IMR-90 (cell line): ENCODE measurements around the gene DUT. TPM values are rescaled to one million over a fixed set of nuclear protein-coding genes. Genes with fewer than 3 reads are reported as not detected.

ENCODE experiments used
- ATAC-seq: fragments of 200-7000 bp; cut with Tn5 transposase; 2 replicates; pipeline ENCODE4 v1.9.1; 2020; ENCODE audit warnings: low read depth, mild to moderate bottlenecking, moderate library complexity
- BruUV-seq: library from RNA; stranded (reverse); fragments of 400-500 nt; replicated peaks from 2 replicates; lab custom pipeline; 2021; lab: Mats Ljungman, UMichigan
- CTCF ChIA-PET: fragments of 300-600 bp; formaldehyde crosslinking; extraction: SDS; loops from one replicate; lab custom pipeline; 2021; ENCODE audit warnings: antibody characterized with exemption; lab: Yijun Ruan, JAX
- POLR2A ChIA-PET: fragments of 300-600 bp; sonication (Branson Sonifier 250); formaldehyde crosslinking; loops from one replicate; lab custom pipeline; 2022; ENCODE audit warnings: antibody characterized with exemption; ENCODE audit not compliant: unreplicated experiment; lab: Charles Lee
- DNase-seq: peaks from one replicate; pipeline ENCODE4 v3.0.0; 2013
- H2AFZ ChIP-seq: replicated peaks from 2 replicates; pipeline ENCODE3; 2013; ENCODE audit warnings: low read length, mild to moderate bottlenecking; ENCODE audit not compliant: poor library complexity
- H2AK5ac ChIP-seq: 2 replicates; pipeline ENCODE4 v1.6.1; 2013; ENCODE audit warnings: low read depth, low read length, inconsistent platforms
- H2AK9ac ChIP-seq: replicated peaks from 2 replicates; pipeline ENCODE3; 2013; ENCODE audit warnings: mild to moderate bottlenecking, low read depth, low read length, moderate library complexity; ENCODE audit not compliant: poor library complexity
- H2BK120ac ChIP-seq: 2 replicates; pipeline ENCODE4 v1.6.1; 2013; ENCODE audit warnings: low read depth, low read length, inconsistent platforms
- H2BK15ac ChIP-seq: 3 replicates; pipeline ENCODE4 v1.6.1; 2013; ENCODE audit warnings: low read depth, low read length, inconsistent platforms
- H2BK20ac ChIP-seq: 2 replicates; pipeline ENCODE4 v1.6.1; 2013; ENCODE audit warnings: low read depth, mild to moderate bottlenecking, inconsistent platforms, low read length, moderate library complexity
- H2BK5ac ChIP-seq: 2 replicates; pipeline ENCODE4 v1.6.1; 2013; ENCODE audit warnings: mild to moderate bottlenecking, low read depth, low read length, inconsistent platforms; ENCODE audit not compliant: poor library complexity, severe bottlenecking
- H3K14ac ChIP-seq: replicated peaks from 2 replicates; pipeline ENCODE4 v1.6.1; 2013; ENCODE audit warnings: low read depth, low read length, inconsistent platforms
- H3K18ac ChIP-seq: 2 replicates; pipeline ENCODE4 v1.6.1; 2013; ENCODE audit warnings: low read depth, low read length, control low read depth
- H3K23ac ChIP-seq: 2 replicates; pipeline ENCODE4 v1.6.1; 2013; ENCODE audit warnings: low read depth, low read length, inconsistent platforms
- H3K27ac ChIP-seq: 2 replicates; pipeline ENCODE4 v1.5.1; 2013; ENCODE audit warnings: mild to moderate bottlenecking, control low read depth, low read length; ENCODE audit not compliant: insufficient read depth
- H3K27me3 ChIP-seq: 2 replicates; pipeline ENCODE4 v1.6.1; 2013; ENCODE audit warnings: low read length; ENCODE audit not compliant: control insufficient read depth, insufficient read depth
- H3K36me3 ChIP-seq: 2 replicates; pipeline ENCODE4 v1.6.1; 2013; ENCODE audit warnings: low read length, mixed read lengths; ENCODE audit not compliant: control insufficient read depth, insufficient read depth
- H3K4ac ChIP-seq: 2 replicates; pipeline ENCODE4 v1.6.1; 2013; ENCODE audit warnings: low read depth, low read length, inconsistent platforms
- H3K4me1 ChIP-seq: 2 replicates; pipeline ENCODE4 v1.6.1; 2013; ENCODE audit warnings: low read length, mixed read lengths; ENCODE audit not compliant: control insufficient read depth, insufficient read depth
- H3K4me2 ChIP-seq: 2 replicates; pipeline ENCODE4 v1.6.1; 2013; ENCODE audit warnings: low read depth, mild to moderate bottlenecking, control low read depth, low read length, moderate library complexity
- H3K4me3 ChIP-seq: 2 replicates; pipeline ENCODE4 v1.5.1; 2013; ENCODE audit warnings: low read depth, mild to moderate bottlenecking, control low read depth, low read length, moderate library complexity; ENCODE audit not compliant: insufficient read depth
- H3K56ac ChIP-seq: 2 replicates; pipeline ENCODE4 v1.6.1; 2013; ENCODE audit warnings: low read length, inconsistent platforms; ENCODE audit not compliant: insufficient read depth; ENCODE audit errors: extremely low read depth
- H3K79me1 ChIP-seq, 2 experiments: 2 replicates each; pipeline ENCODE4 v1.6.1; 2013; ENCODE audit warnings: low read length in 2 of 2, inconsistent platforms in 1 of 2, low read depth in 1 of 2
- H3K9ac ChIP-seq: 2 replicates; pipeline ENCODE4 v1.6.1; 2013; ENCODE audit warnings: low read depth, low read length, control low read depth
- H3K9me1 ChIP-seq: 2 replicates; pipeline ENCODE4 v1.6.1; 2013; ENCODE audit warnings: low read length, inconsistent platforms; ENCODE audit not compliant: insufficient read depth
- H3K9me3 ChIP-seq: 2 replicates; pipeline ENCODE4 v1.6.1; 2013; ENCODE audit warnings: low read length; ENCODE audit not compliant: control insufficient read depth, insufficient read depth
- H4K20me1 ChIP-seq: 2 replicates; pipeline ENCODE4 v1.6.1; 2013; ENCODE audit warnings: low read length, inconsistent platforms; ENCODE audit not compliant: insufficient read depth
- H4K5ac ChIP-seq: 2 replicates; pipeline ENCODE4 v1.6.1; 2013; ENCODE audit warnings: mild to moderate bottlenecking, low read depth, low read length, control low read depth
- H4K8ac ChIP-seq, 2 experiments: 2 replicates each; pipeline ENCODE4 v1.6.1; 2013; ENCODE audit warnings: low read depth in 2 of 2, low read length in 2 of 2, control low read depth in 1 of 2, inconsistent platforms in 1 of 2
- H4K91ac ChIP-seq: 2 replicates; pipeline ENCODE4 v1.6.1; 2013; ENCODE audit warnings: low read depth, low read length, inconsistent platforms; ENCODE audit not compliant: insufficient read depth
- CEBPB ChIP-seq: IDR thresholded peaks from 2 replicates; pipeline ENCODE4 v1.6.1; 2012; ENCODE audit warnings: low read depth, low read length, improper control_type of control experiment
- CHD1 ChIP-seq: IDR thresholded peaks from 2 replicates; pipeline ENCODE4 v1.6.1; 2012; ENCODE audit warnings: low read depth, low read length, improper control_type of control experiment
- MAFK ChIP-seq: IDR thresholded peaks from 2 replicates; pipeline ENCODE4 v1.6.1; 2012; ENCODE audit warnings: low read depth, low read length, improper control_type of control experiment
- MAZ ChIP-seq: IDR thresholded peaks from 2 replicates; pipeline ENCODE4 v1.6.1; 2012; ENCODE audit warnings: low read depth, mild to moderate bottlenecking, low read length, improper control_type of control experiment, moderate library complexity, borderline replicate concordance
- NFE2L2 ChIP-seq: fragments of 150-350 bp; IDR thresholded peaks from 2 replicates; pipeline ENCODE4 v1.6.1; 2016; ENCODE audit warnings: low read depth, mild to moderate bottlenecking, low read length
- RAD21 ChIP-seq: IDR thresholded peaks from 2 replicates; pipeline ENCODE4 v1.6.1; 2012; ENCODE audit warnings: low read length, improper control_type of control experiment
- RCOR1 ChIP-seq: IDR thresholded peaks from 2 replicates; pipeline ENCODE4 v1.6.1; 2012; ENCODE audit warnings: mild to moderate bottlenecking, low read length, improper control_type of control experiment; ENCODE audit not compliant: insufficient replicate concordance
- RFX5 ChIP-seq: IDR thresholded peaks from 2 replicates; pipeline ENCODE4 v1.8.0; 2012; ENCODE audit warnings: low read depth, mild to moderate bottlenecking, low read length, moderate library complexity
- WGBS, 2 experiments: methylation state at CpG; one replicate each; pipeline versions ENCODE4 v1.1.5 to v1.1.7; 2013; ENCODE audit warnings: missing lambda C conversion rate in 2 of 2; ENCODE audit not compliant: insufficient read length in 1 of 2; ENCODE audit errors: extremely low coverage in 2 of 2; 5-methylcytosine and 5-hydroxymethylcytosine counted together
- dilution Hi-C: fragments of 300-500 bp; cut with HindIII; formaldehyde crosslinking; loops from one replicate; pipeline ENCODE4 v1.14.3; 2018; ENCODE audit warnings: low sequenced_read_pairs; ENCODE audit not compliant: unreplicated experiment
- in situ Hi-C: fragments of 300-500 bp; cut with MboI; formaldehyde crosslinking; loops from 3 replicates; pipeline ENCODE4 v1.14.3; 2019; ENCODE audit warnings: low sequenced_read_pairs, inconsistent platforms, mixed read lengths
- intact Hi-C: fragments of 100-400 bp; cut with micrococcal nuclease; formaldehyde crosslinking; loops from 2 replicates; pipeline ENCODE4 v1.10.0; 2022
- microRNA-seq, 2 experiments: library from miRNA; stranded (forward) in 1 of 2; unstranded in 1 of 2; fragments of 10-50 nt in 1 of 2; fragments of <30 nt in 1 of 2; gene quantifications in 1 of 2; microRNA quantifications in 1 of 2; one replicate each; pipeline versions ENCODE3 to v1.1.0; 2013 to 2020; ENCODE audit not compliant: insufficient read depth in 1 of 2, insufficient read length in 1 of 2, unreplicated experiment in 1 of 2
- polyA plus RNA-seq, 3 experiments: library from polyadenylated mRNA; depleted of rRNA; stranded (reverse); fragments of >200 nt; gene quantifications; 2 replicates each; pipeline ENCODE4 v1.2.3, GENCODE V29; 2012; ENCODE audit warnings: low replicate concordance in 1 of 3
- small RNA-seq, 5 experiments: library from RNA; depleted of rRNA; stranded (forward); fragments of <200 nt; gene quantifications; one replicate each; pipeline ENCODE3, GENCODE V24; 2012
- total RNA-seq: library from RNA; depleted of rRNA; stranded (reverse); fragments of >200 nt; gene quantifications from 2 replicates; pipeline ENCODE4 v1.2.3, GENCODE V29; 2012; rRNA removed

DUT gene
- total and polyA plus RNA-seq, 2 of the 4 experiments (the other 2 are of a cell fraction), result 18.8 to 36.4 TPM

- Histone ChIP-seq H3K18ac (no peak overlapping the region; the same call in 1 of the 2 replicates), H3K27me3 (no peaks in the 10 kb centered on the region), H4K91ac (0 out of 2 replicates have a peak overlapping the region, but pooled peaks have one; percentile 29), H3K79me1 (no peaks in the 10 kb centered on the region), H2BK20ac (peak overlapping the region; percentile 26), H3K9me3 (no peaks in the 10 kb centered on the region), H4K20me1 (no peaks in the 10 kb centered on the region), H2AK5ac (peak overlapping the region; percentile 49; the same call in 1 of the 2 replicates), H2AK9ac (no peak overlapping the region), H3K14ac (peak overlapping the region; percentile 42; the same call in 1 of the 2 replicates), H3K4me2 (no peak overlapping the region), H4K5ac (no peak overlapping the region), H2BK5ac (no peak overlapping the region), H3K4me3 (no peak overlapping the region), H3K9me1 (peaks cover 33% of the 10 kb centered on the region), H3K36me3 (no peaks in the 10 kb centered on the region), H4K8ac (peak overlapping the region in 1 of 2 experiments; percentile 20; a peak in 1 of 4 replicates), H2BK120ac (peak overlapping the region; percentile 37; the same call in 1 of the 2 replicates), H3K9ac (no peak overlapping the region), H3K4me1 (peaks cover 22% of the 10 kb centered on the region), H3K27ac (no peak overlapping the region), H2AFZ (peak overlapping the region; percentile 49), H2BK15ac (peak overlapping the region; percentile 26; the same call in 1 of the 3 replicates), H3K23ac (no peak overlapping the region), H3K56ac (no peak overlapping the region), H3K4ac (peak overlapping the region; percentile 31)
- BruUV-seq, result no TSS peak
- ChIA-PET CTCF (no interaction called here), POLR2A (interaction anchor here (0.6 kb wide), 1 partner anchor 30 kb away, joined by 7 read pairs; no protein-coding TSS in a partner anchor)
- intact Hi-C loops, result no loop called here
- TF ChIP-seq RFX5, result no peak
- no peak for TF ChIP-seq RAD21
- TF ChIP-seq RCOR1, result no peak
- no peak for TF ChIP-seq CHD1
- TF ChIP-seq MAFK, result no peak
- TF ChIP-seq MAZ, result no peak
- no peak for TF ChIP-seq NFE2L2
- TF ChIP-seq CEBPB, result no peak
- in situ Hi-C loops, result no loop called here
- ATAC-seq (no peak), DNase-seq (no peak)
- WGBS, 2 experiments, result 58% methylated on average over 3 of the region's 4 CpGs; no CpG with 5 or more reads in 1 of the 2 experiments
- dilution Hi-C loops, result no loop called here
Measured at GRCh38 chr15:48392356-48392755, 61.1 kb downstream of the DUT start.

Small RNA genes within 50 kb of the gene (microRNA-seq; reads per million reads assigned to microRNA genes)
- not detected for gene RF00019 (ENCODE audit: insufficient read depth, insufficient read length)

Small RNA genes within 50 kb of the gene (small RNA-seq; reads per million reads assigned to genes)
- gene RF00019, result 0 reads per million in 5 experiments

Other genes starting within 250 kb of the DUT start
- not detected in 2 replicates for gene SLC24A5, start 210.4 kb upstream of the DUT start, total RNA-seq
- gene SLC24A5, start 210.4 kb upstream of the DUT start, polyA plus RNA-seq (2012; rRNA removed), result not detected in 2 replicates
- 4.5 and 7.5 TPM in 2 replicates for gene MYEF2, start 153.1 kb upstream of the DUT start, total RNA-seq
- gene MYEF2, start 153.1 kb upstream of the DUT start, polyA plus RNA-seq (2012; rRNA removed), result 5.8 and 6.3 TPM in 2 replicates
- gene CTXN2, start 139.8 kb upstream of the DUT start, total RNA-seq, result not detected in 2 replicates
- not detected in 2 replicates for gene CTXN2, start 139.8 kb upstream of the DUT start, polyA plus RNA-seq (2012; rRNA removed)
- gene SLC12A1, start 125.1 kb upstream of the DUT start, total RNA-seq, result not detected in 2 replicates
- gene SLC12A1, start 125.1 kb upstream of the DUT start, polyA plus RNA-seq (2012; rRNA removed), result not detected in 2 replicates